ENCODE results near the gene RNU6-8. TPM values are rescaled to one million over a fixed set of nuclear protein-coding genes. Genes with fewer than 3 reads are reported as not detected.

RNU6-8 gene
- not detected for total RNA-seq

DNA sequence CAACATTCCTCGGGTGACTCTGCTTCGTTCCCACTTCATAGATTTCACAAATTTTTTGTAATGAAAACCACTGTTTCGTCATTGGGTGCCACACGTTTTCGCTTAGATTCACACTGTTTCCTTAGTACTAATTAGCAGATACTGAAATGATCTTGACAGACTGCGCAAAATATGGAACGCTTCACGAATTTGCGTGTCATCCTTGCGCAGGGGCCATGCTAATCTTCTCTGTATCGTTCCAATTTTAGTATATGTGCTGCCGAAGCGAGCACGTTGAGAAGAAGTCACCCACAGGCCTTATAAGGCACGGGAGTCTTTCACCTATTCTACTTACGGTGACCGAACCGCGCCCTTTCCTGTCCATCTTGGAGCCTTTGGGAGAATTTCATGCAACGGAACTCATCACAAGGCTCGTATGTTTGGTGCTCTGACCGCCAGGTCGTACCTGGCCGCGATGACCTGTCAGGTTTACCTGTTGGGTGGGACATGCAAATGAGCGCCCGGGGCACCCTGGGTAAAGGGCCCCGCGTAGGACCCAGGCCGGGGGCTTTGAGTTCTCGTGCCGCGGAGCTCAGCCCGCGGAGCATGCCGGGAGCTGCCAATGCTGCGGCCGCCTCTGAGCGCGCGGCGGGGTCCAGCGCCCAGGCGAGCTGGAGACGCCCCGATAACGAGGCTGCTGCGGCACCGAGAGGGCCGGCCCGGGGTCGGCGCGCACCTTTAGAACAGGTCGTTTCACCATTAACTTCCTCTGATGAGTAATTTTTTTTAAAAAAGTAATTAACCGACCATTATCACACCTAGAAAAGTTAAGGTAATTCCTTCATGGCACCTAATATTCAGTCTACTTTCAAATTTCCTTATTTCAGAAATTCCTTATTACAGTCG, at the start of gene RNU6-8:
TSS of gene RNU6-8 (minus strand) at position 272 of the 885 bp plus-strand sequence.
- ATAC-seq = peak; percentile 86
- DNase-seq = peak; percentile 90
- peak within 1 kb of the TSS; percentile 87 for H3K4me3 Mint-ChIP-seq
- peak within 1 kb of the TSS; percentile 100 for H3K27ac Mint-ChIP-seq
- POLR2A ChIA-PET = interaction anchor here (1.0 kb wide), 1 partner anchor 127 kb away, joined by 6 read pairs; no protein-coding TSS in a partner anchor
- peaks cover 48% of the 10 kb centered on the region for H3K4me1 Mint-ChIP-seq
- H3K36me3 Mint-ChIP-seq (ENCODE audit: low read depth) = peaks cover 4% of the 10 kb centered on the region
- intact Hi-C loops (cut with DNase I, micrococcal nuclease) = loop anchor here (1.0 to 10.0 kb wide), 14 partner anchors 10 to 1580 kb away; partner anchors contain the start of genes DTD2 (in 2 of the 2), NUBPL (in 2 of the 2), AP4S1 (in 1 of the 2) and ARHGAP5 (in 1 of the 2)
- CTCF ChIA-PET = interaction anchor here (0.6 to 1.5 kb wide), 4 partner anchors 22 to 125 kb away, joined by 3 to 5 read pairs (median 4); no protein-coding TSS in a partner anchor
- no peaks in the 10 kb centered on the region for H3K9me3 Mint-ChIP-seq (ENCODE audit: low read depth)
- peaks cover 3% of the 10 kb centered on the region for H3K27me3 Mint-ChIP-seq

DNA sequence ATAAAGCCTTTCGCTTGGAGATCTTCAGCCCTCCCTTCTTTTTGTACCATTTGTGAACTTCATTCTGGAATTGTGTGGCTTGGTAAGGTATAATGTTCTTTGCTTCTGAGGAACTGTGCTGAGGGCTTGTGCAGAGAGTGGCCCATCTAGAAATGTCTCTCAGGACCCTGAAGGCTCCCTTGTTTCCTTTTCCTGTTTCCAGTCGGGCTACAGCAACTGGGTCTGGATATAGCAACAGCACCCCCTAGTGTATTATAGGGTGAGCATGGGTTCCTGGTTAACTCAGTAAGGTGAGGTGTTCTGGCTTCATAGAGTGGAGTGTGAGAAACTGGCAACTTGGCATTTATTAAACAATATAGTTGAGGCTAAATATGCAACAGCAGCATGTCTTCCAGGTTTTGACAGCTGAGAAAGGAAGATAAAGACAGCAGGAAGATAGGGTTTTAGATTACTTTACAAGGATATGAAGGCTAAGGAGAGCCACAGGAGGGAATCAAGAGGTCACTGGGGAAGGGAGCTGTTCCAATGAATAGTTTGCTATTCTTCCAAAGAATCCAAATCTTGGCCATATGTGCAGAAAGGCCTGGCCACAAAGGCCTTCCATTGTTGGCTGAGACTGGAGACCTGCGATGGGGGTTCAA, 49.1 kb upstream of the RNU6-8 start:
- Mint-ChIP-seq H3K4me1 (no peaks in the 10 kb centered on the region), H3K36me3 (ENCODE audit: low read depth) (no peaks in the 10 kb centered on the region), H3K27me3 (no peaks in the 10 kb centered on the region), H3K9me3 (ENCODE audit: low read depth) (no peaks in the 10 kb centered on the region), H3K27ac (no peak overlapping the region), H3K4me3 (no peak overlapping the region)
- intact Hi-C loops (cut with DNase I, micrococcal nuclease) = loop anchor here (1.0 to 5.0 kb wide), 7 partner anchors 49 to 742 kb away; partner anchors contain the start of genes RNU6-7 (in 2 of the 2), RNU6-8 (in 2 of the 2) and NUBPL (in 1 of the 2)
- DNase-seq = peak; percentile 56
- peak; percentile 93 for ATAC-seq
- POLR2A ChIA-PET = no interaction called here
- CTCF ChIA-PET = interaction anchor here (0.5 to 5.8 kb wide), 25 partner anchors 9 to 1052 kb away, joined by 3 to 81 read pairs (median 4); no protein-coding TSS in a partner anchor

DNA sequence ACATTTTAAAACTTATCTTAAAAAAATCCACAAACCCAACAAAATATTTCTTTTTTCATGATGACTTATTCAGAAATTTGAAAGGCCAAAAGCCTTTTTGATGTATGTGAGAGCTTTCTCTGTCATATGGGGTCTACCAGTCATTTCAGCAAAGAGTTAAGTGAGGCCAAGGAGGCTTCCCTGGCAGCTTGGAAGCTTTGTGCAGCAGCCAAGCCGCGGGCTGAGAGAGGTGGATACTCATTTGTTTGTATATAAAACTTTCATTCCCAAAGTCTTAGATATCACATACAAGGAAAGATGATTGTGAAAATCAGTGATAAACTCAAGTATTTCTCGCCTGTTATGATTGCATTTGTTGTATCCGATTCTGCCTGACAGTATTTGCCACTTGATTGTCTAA, 48.5 kb upstream of the RNU6-8 start:
- intact Hi-C loops (cut with DNase I, micrococcal nuclease) = loop anchor here (5.0 kb wide), 2 partner anchors 49 to 689 kb away; partner anchors contain the start of genes NUBPL (in 1 of the 2), RNU6-7 (in 1 of the 2) and RNU6-8 (in 1 of the 2)
- ChIA-PET POLR2A (no interaction called here), CTCF (interaction anchor here (0.5 to 5.8 kb wide), 21 partner anchors 9 to 741 kb away, joined by 3 to 60 read pairs (median 5); no protein-coding TSS in a partner anchor)
- Mint-ChIP-seq H3K9me3 (ENCODE audit: low read depth) (no peaks in the 10 kb centered on the region), H3K4me1 (no peaks in the 10 kb centered on the region), H3K36me3 (ENCODE audit: low read depth) (no peaks in the 10 kb centered on the region), H3K4me3 (no peak overlapping the region), H3K27ac (no peak overlapping the region), H3K27me3 (no peaks in the 10 kb centered on the region)
- no peak for DNase-seq
- ATAC-seq = no peak

DNA sequence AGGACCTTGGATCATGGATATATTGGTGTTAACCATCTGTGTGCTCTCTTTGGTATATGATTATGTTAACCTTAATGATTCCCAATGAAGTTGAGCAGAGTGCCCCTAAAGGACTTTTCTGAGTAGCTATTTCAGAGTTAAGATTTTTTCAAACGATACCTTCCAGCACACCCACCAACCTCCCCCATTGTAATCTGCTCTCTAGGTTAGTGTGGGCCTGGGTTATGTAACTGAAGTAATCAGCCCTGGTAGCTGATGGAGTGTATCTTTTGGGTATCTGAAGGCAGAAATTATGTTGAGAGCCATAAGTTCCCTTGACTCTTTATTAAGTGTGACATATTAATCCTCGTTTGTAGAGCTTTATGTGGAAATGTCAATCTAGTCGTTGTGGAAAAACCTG, 47.6 kb upstream of the RNU6-8 start:
- no peaks in the 10 kb centered on the region for H3K4me1 Mint-ChIP-seq
- POLR2A ChIA-PET = no interaction called here
- H3K4me3 Mint-ChIP-seq = no peak overlapping the region
- no peaks in the 10 kb centered on the region for H3K27me3 Mint-ChIP-seq
- DNase-seq (no peak), ATAC-seq (no peak)
- no peaks in the 10 kb centered on the region for H3K9me3 Mint-ChIP-seq (ENCODE audit: low read depth)
- CTCF ChIA-PET = interaction anchor here (0.7 to 5.8 kb wide), 19 partner anchors 9 to 740 kb away, joined by 3 to 60 read pairs (median 3); partner anchors contain the start of gene AKAP6
- intact Hi-C loops (cut with DNase I, micrococcal nuclease) = loop anchor here (5.0 kb wide), 2 partner anchors 48 to 688 kb away; partner anchors contain the start of genes NUBPL (in 1 of the 2), RNU6-7 (in 1 of the 2) and RNU6-8 (in 1 of the 2)
- H3K27ac Mint-ChIP-seq = no peak overlapping the region
- H3K36me3 Mint-ChIP-seq (ENCODE audit: low read depth) = no peaks in the 10 kb centered on the region

DNA sequence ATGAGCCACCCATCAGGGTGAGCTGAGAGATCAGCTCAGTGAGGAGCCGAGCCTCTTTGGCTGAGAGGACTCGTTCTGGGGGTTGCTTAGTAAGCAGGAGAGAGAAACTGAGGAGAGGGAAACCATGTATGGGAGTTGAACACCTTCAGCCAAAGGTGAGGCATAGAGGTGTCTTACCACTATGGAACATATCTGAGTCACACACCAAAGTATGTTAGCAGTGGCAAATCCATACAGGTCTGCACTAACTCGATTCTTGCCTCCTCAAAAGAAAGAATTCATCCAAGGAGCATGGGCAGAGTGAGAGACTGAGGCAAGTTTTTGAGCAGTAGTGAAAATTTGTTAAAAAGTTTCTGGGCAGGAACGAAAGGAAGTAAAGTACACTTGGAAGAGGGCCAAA, 46.7 kb upstream of the RNU6-8 start:
- H3K9me3 Mint-ChIP-seq (ENCODE audit: low read depth) = no peaks in the 10 kb centered on the region
- no peaks in the 10 kb centered on the region for H3K4me1 Mint-ChIP-seq
- intact Hi-C loops (cut with DNase I, micrococcal nuclease) = loop anchor here (5.0 kb wide), 2 partner anchors 47 to 687 kb away; partner anchors contain the start of genes NUBPL (in 1 of the 2), RNU6-7 (in 1 of the 2) and RNU6-8 (in 1 of the 2)
- DNase-seq (no peak), ATAC-seq (no peak)
- ChIA-PET POLR2A (no interaction called here), CTCF (interaction anchor here (1.0 to 5.8 kb wide), 5 partner anchors 9 to 323 kb away, joined by 3 to 60 read pairs (median 34); partner anchors contain the start of gene AKAP6)
- no peak overlapping the region for H3K27ac Mint-ChIP-seq
- H3K36me3 Mint-ChIP-seq (ENCODE audit: low read depth) = no peaks in the 10 kb centered on the region
- H3K4me3 Mint-ChIP-seq = no peak overlapping the region
- H3K27me3 Mint-ChIP-seq = no peaks in the 10 kb centered on the region

DNA sequence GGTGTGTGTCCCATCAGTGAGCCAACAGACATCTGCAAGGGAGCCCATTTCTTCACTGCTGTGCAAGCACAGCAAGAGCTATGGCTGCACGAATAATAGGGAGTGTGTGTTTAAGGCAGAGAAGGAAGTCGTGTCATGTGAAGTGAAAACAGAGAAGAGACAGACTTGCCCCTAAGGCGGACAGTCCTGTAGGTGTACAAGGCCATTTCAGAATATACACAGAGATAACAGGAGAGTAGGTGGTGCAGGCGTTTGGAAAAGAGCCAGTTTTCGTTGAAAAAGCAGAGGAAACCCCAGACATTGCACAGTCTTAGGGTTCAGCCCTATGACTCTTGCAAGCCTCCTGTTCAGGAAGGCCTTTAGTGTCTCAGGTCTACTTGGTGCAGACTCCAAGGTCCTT, 46.3 kb upstream of the RNU6-8 start:
- no peaks in the 10 kb centered on the region for H3K4me1 Mint-ChIP-seq
- POLR2A ChIA-PET = no interaction called here
- intact Hi-C loops (cut with DNase I, micrococcal nuclease) = no loop called here

DNA sequence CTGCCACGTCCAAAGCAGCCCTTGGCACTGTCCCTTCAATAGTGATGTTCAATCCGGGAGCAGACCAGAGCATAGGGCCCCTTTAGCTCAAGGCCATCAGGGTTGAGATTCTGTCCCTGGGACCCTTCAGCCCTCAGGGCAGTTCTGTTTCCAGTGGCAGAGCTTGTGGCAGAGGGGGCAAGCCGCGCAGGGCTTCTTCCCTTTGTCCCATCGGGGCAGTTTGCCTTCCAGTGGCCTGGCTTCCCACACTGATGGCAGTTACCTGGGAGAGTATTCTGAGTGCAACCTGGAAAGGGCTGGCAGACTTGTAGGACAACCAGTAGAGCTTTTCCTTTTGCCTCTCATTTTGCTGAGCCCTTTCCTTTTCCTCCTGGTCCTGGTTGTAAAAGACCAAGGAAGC, 43.7 kb upstream of the RNU6-8 start:
- H3K27me3 Mint-ChIP-seq = no peaks in the 10 kb centered on the region
- no peaks in the 10 kb centered on the region for H3K36me3 Mint-ChIP-seq (ENCODE audit: low read depth)
- intact Hi-C loops (cut with DNase I, micrococcal nuclease) = no loop called here
- ChIA-PET CTCF (interaction anchor here (0.6 to 1.6 kb wide), 6 partner anchors 8 to 1028 kb away, joined by 3 to 8 read pairs (median 4); no protein-coding TSS in a partner anchor), POLR2A (no interaction called here)
- no peak overlapping the region for H3K27ac Mint-ChIP-seq
- ATAC-seq = no peak
- no peaks in the 10 kb centered on the region for H3K4me1 Mint-ChIP-seq
- DNase-seq = no peak
- H3K4me3 Mint-ChIP-seq = no peak overlapping the region
- no peaks in the 10 kb centered on the region for H3K9me3 Mint-ChIP-seq (ENCODE audit: low read depth)

More for the DNA sequence above, 46.3 kb upstream of the RNU6-8 start:
- no peak for ATAC-seq
- no peaks in the 10 kb centered on the region for H3K9me3 Mint-ChIP-seq (ENCODE audit: low read depth)
- H3K27ac Mint-ChIP-seq = no peak overlapping the region
- no peaks in the 10 kb centered on the region for H3K36me3 Mint-ChIP-seq (ENCODE audit: low read depth)
- CTCF ChIA-PET = no interaction called here
- no peak overlapping the region for H3K4me3 Mint-ChIP-seq
- DNase-seq = no peak
- H3K27me3 Mint-ChIP-seq = no peaks in the 10 kb centered on the region

DNA sequence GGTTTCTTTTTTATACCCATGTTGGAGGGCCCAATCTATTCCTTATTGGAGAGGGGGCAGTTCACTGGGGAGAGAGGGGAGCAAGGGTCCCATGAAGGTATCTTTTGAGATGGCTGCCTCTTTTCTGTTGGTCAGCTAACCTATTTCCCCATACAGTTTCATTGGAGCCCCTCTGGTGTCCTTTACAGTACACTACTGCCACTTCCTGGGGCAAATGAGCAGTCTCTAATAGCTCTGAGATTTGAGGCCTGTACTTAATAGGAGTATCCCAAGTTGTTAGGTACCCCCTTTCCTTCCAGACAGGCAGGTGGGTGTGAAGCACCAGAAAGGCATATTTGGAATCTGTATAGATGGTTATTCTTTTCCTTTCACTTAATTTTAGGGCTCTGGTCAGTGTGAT, 41.3 kb upstream of the RNU6-8 start:
- Mint-ChIP-seq H3K9me3 (ENCODE audit: low read depth) (no peaks in the 10 kb centered on the region), H3K27me3 (no peaks in the 10 kb centered on the region), H3K36me3 (ENCODE audit: low read depth) (no peaks in the 10 kb centered on the region), H3K4me3 (no peak overlapping the region), H3K4me1 (no peaks in the 10 kb centered on the region), H3K27ac (no peak overlapping the region)
- intact Hi-C loops (cut with DNase I, micrococcal nuclease) = no loop called here
- ATAC-seq (no peak), DNase-seq (no peak)
- ChIA-PET POLR2A (no interaction called here), CTCF (interaction anchor here (0.7 to 1.0 kb wide), 2 partner anchors 10 to 281 kb away, joined by 3 read pairs; no protein-coding TSS in a partner anchor)

DNA sequence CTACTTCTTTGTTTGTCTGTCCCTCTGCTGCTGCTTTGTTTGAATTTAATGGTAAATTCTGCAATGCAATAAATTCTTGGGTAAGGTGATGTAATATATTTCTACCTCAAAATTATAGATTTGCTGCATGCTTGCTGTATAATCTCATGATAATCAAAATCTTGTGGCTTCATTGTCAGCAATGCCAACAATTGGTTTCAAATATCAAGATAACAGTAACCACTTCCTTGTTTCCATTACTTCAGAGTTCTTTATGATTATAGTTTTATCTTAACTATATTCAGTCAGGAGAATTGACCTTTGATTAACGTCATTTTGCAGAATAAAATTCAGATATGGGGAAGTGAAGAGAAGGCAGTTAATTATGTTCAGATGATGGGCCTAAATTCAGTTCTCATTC, 30.2 kb upstream of the RNU6-8 start:
- H3K36me3 Mint-ChIP-seq (ENCODE audit: low read depth) = no peaks in the 10 kb centered on the region
- CTCF ChIA-PET = interaction anchor here (0.6 kb wide), 1 partner anchor 461 kb away, joined by 3 read pairs; no protein-coding TSS in a partner anchor
- no peaks in the 10 kb centered on the region for H3K27me3 Mint-ChIP-seq
- DNase-seq = no peak
- H3K4me1 Mint-ChIP-seq = peaks cover 7% of the 10 kb centered on the region
- H3K9me3 Mint-ChIP-seq (ENCODE audit: low read depth) = peaks cover 2% of the 10 kb centered on the region
- POLR2A ChIA-PET = no interaction called here
- H3K27ac Mint-ChIP-seq = no peak overlapping the region
- no peak for ATAC-seq
- intact Hi-C loops (cut with DNase I, micrococcal nuclease) = no loop called here
- no peak overlapping the region for H3K4me3 Mint-ChIP-seq

DNA sequence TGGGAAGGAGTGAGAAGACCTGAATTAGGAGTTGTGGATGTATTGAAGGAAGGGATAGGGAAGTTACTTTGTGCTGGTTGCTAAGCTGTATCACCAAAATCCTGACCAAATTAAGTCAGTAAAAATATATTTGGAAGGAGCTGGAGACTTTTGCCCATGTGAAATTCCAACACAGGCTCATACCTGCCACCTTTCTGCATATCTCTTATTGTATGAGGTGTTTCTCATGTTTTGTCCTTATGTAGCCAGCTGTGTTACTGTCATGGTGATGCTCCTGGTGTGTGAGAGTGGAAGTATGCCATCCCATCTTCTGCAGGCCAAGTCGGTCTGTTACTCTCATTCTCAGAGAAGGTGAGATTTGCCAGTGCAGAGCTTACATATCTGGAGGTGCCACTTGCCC, 29.4 kb upstream of the RNU6-8 start:
- intact Hi-C loops (cut with DNase I, micrococcal nuclease) = no loop called here
- Mint-ChIP-seq H3K4me3 (no peak overlapping the region), H3K4me1 (peaks cover 7% of the 10 kb centered on the region), H3K36me3 (ENCODE audit: low read depth) (no peaks in the 10 kb centered on the region), H3K27me3 (no peaks in the 10 kb centered on the region), H3K9me3 (ENCODE audit: low read depth) (peaks cover 2% of the 10 kb centered on the region), H3K27ac (no peak overlapping the region)
- ChIA-PET CTCF (interaction anchor here (0.6 to 1.2 kb wide), 3 partner anchors 22 to 66 kb away, joined by 3 read pairs; no protein-coding TSS in a partner anchor), POLR2A (no interaction called here)
- ATAC-seq (no peak), DNase-seq (no peak)

DNA sequence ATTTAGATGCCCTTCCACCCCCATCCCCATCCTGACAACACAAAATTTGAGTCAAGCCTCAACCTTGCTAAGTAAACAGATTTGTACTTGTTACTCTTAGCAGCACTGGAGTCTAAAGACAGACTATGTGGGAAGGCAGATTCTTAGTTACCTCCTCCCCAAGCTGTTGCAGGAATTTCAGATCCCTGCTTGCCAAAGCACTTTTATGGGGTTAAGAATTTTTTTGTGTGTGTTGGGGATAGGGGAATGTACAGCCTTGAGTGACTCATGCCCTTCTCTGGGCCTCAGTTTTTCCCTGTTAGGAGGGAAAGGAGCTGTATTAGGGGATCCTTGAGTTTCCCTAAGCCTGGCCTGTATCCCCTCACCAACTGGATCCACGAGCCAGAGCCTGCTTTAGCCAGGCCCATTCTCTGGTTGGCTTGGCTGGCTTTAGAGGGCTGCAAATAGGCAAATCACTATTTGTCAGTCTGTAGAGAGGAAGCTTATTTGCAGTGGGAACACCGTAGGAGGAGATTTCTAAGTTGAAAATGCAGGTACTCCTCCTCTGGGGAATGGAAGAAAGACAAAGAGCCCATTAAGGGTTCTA, 27.7 kb upstream of the RNU6-8 start:
- DNase-seq (no peak), ATAC-seq (no peak)
- no peaks in the 10 kb centered on the region for H3K27me3 Mint-ChIP-seq
- no peaks in the 10 kb centered on the region for H3K36me3 Mint-ChIP-seq (ENCODE audit: low read depth)
- ChIA-PET POLR2A (no interaction called here), CTCF (no interaction called here)
- peaks cover 2% of the 10 kb centered on the region for H3K9me3 Mint-ChIP-seq (ENCODE audit: low read depth)
- H3K27ac Mint-ChIP-seq = no peak overlapping the region
- peaks cover 7% of the 10 kb centered on the region for H3K4me1 Mint-ChIP-seq
- no peak overlapping the region for H3K4me3 Mint-ChIP-seq
- intact Hi-C loops (cut with DNase I, micrococcal nuclease) = no loop called here

All from activated CD4-positive, alpha-beta T cell treated with anti-CD3 and anti-CD28 coated beads for 36 hours (primary cell).